GM23338 (cell line): ENCODE data around the gene B4GALT5. TPM values are rescaled to one million over a fixed set of nuclear protein-coding genes. Genes with fewer than 3 reads are reported as not detected.

Experiments
- ATAC-seq: fragments of 200-7000 bp; cut with Tn5 transposase; 3 replicates; pipeline ENCODE4 v1.9.1; 2020
- DNase-seq: peaks from one replicate; pipeline ENCODE4 v3.0.0-alpha.2; 2015; ENCODE audit warnings: low spot score
- H2AFZ ChIP-seq: fragments of 200-600 bp; sonication (generic); 2 replicates; pipeline ENCODE4 v1.8.0; 2016; ENCODE audit warnings: antibody characterized with exemption, mild to moderate bottlenecking, moderate library complexity
- H3F3A ChIP-seq: fragments of 200-600 bp; sonication (generic); replicated peaks from 2 replicates; pipeline ENCODE4 v1.8.0; 2017; ENCODE audit warnings: antibody characterized with exemption, mixed run types, low read depth
- H3K27ac ChIP-seq: fragments of 200-600 bp; sonication (generic); 2 replicates; pipeline ENCODE4 v1.6.1; 2016; ENCODE audit warnings: low read depth
- H3K27me3 ChIP-seq: fragments of 200-600 bp; sonication (generic); 2 replicates; pipeline ENCODE4 v1.8.0; 2016; ENCODE audit warnings: mild to moderate bottlenecking, mixed run types, moderate library complexity; ENCODE audit not compliant: insufficient read depth
- H3K36me3 ChIP-seq: fragments of 200-600 bp; sonication (generic); 2 replicates; pipeline ENCODE4 v1.8.0; 2016; ENCODE audit warnings: mild to moderate bottlenecking; ENCODE audit not compliant: insufficient read depth
- H3K4me1 ChIP-seq: fragments of 200-600 bp; sonication (generic); 2 replicates; pipeline ENCODE4 v1.8.0; 2016; ENCODE audit warnings: mild to moderate bottlenecking, moderate library complexity; ENCODE audit not compliant: insufficient read depth
- H3K4me2 ChIP-seq: fragments of 200-600 bp; sonication (generic); 2 replicates; pipeline ENCODE4 v1.7.1; 2017; ENCODE audit warnings: mixed run types
- H3K4me3 ChIP-seq: fragments of 200-600 bp; sonication (generic); 2 replicates; pipeline ENCODE4 v1.6.1; 2016; ENCODE audit warnings: mixed run types
- H3K79me2 ChIP-seq: fragments of 200-600 bp; sonication (generic); replicated peaks from 2 replicates; pipeline ENCODE4 v1.8.0; 2017; ENCODE audit warnings: mild to moderate bottlenecking; ENCODE audit not compliant: insufficient read depth
- H3K9me2 ChIP-seq: fragments of 200-600 bp; sonication (generic); 2 replicates; pipeline ENCODE4 v1.8.0; 2017; ENCODE audit not compliant: insufficient read depth
- H4K20me1 ChIP-seq: fragments of 200-600 bp; sonication (generic); replicated peaks from 2 replicates; pipeline ENCODE4 v1.8.0; 2017; ENCODE audit warnings: mild to moderate bottlenecking; ENCODE audit not compliant: insufficient read depth
- H3K27ac Mint-ChIP-seq: 2 replicates; pipeline ENCODE4 v1.8.0; 2020; ENCODE audit warnings: inconsistent platforms, mild to moderate bottlenecking, moderate library complexity, mixed read lengths
- H3K27me3 Mint-ChIP-seq: 3 replicates; pipeline ENCODE4 v1.8.0; 2022; ENCODE audit warnings: low read depth, mild to moderate bottlenecking, moderate library complexity, mixed read lengths, inconsistent platforms; ENCODE audit not compliant: insufficient read depth, poor library complexity
- H3K36me3 Mint-ChIP-seq: 3 replicates; pipeline ENCODE4 v1.8.0; 2021; ENCODE audit warnings: low read depth, mild to moderate bottlenecking, inconsistent platforms, moderate library complexity, mixed read lengths
- H3K4me1 Mint-ChIP-seq: 3 replicates; pipeline ENCODE4 v1.8.0; 2020; ENCODE audit warnings: mild to moderate bottlenecking, inconsistent platforms, mixed read lengths
- H3K4me3 Mint-ChIP-seq: 3 replicates; pipeline ENCODE4 v1.8.0; 2021; ENCODE audit warnings: moderate library complexity, mild to moderate bottlenecking, inconsistent platforms, mixed read lengths
- H3K9me3 Mint-ChIP-seq: 3 replicates; pipeline ENCODE4 v1.8.0; 2020; ENCODE audit warnings: moderate library complexity, mild to moderate bottlenecking, inconsistent platforms, mixed read lengths
- CREB1 ChIP-seq: fragments of 250-450 bp; sonication (Bioruptor Pico); IDR thresholded peaks from 2 replicates; pipeline ENCODE4 v1.5.0; 2020; ENCODE audit warnings: low read depth, mild to moderate bottlenecking, moderate library complexity
- EZH2 ChIP-seq: fragments of 200-600 bp; sonication (generic); IDR thresholded peaks from one replicate; pipeline ENCODE4 v1.8.0; 2017; ENCODE audit warnings: antibody characterized with exemption, mild to moderate bottlenecking, low read depth; ENCODE audit not compliant: unreplicated experiment
- EZH2phosphoT487 ChIP-seq: fragments of 200-600 bp; sonication (generic); IDR thresholded peaks from one replicate; pipeline ENCODE4 v1.8.1; 2018; ENCODE audit warnings: antibody characterized with exemption; ENCODE audit not compliant: unreplicated experiment
- JUNB ChIP-seq: IDR thresholded peaks from one replicate; pipeline ENCODE4 v1.6.1; 2016; ENCODE audit warnings: antibody characterized with exemption; ENCODE audit not compliant: unreplicated experiment
- NANOG ChIP-seq: IDR thresholded peaks from 2 replicates; pipeline ENCODE4 v1.6.1; 2016; ENCODE audit warnings: antibody characterized with exemption, borderline replicate concordance
- POLR2AphosphoS5 ChIP-seq: IDR thresholded peaks from 2 replicates; pipeline ENCODE4 v1.6.1; 2016; ENCODE audit warnings: antibody characterized with exemption, low read depth
- STAT1 ChIP-seq: IDR thresholded peaks from one replicate; pipeline ENCODE4 v1.6.1; 2016; ENCODE audit warnings: antibody characterized with exemption; ENCODE audit not compliant: unreplicated experiment
- ZNF114 ChIP-seq: fragments of 250-450 bp; sonication (Bioruptor Pico); IDR thresholded peaks from 2 replicates; pipeline ENCODE4 v1.5.0; 2020; ENCODE audit warnings: mild to moderate bottlenecking, moderate library complexity
- ZNF331 ChIP-seq: fragments of 250-450 bp; sonication (Bioruptor Pico); IDR thresholded peaks from 2 replicates; pipeline ENCODE4 v1.5.0; 2020; ENCODE audit warnings: low read depth, mild to moderate bottlenecking, moderate library complexity
- polyA plus RNA-seq: library from polyadenylated mRNA; unstranded; fragments of >200 nt; fragmentation: Nextera tagmentation; extraction: Ambion mirVana; gene quantifications from 2 replicates; pipeline ENCODE4 v1.2.1, GENCODE V29; 2016
- total RNA-seq: library from RNA; depleted of rRNA; stranded (reverse); fragments of >200 nt; shearing (Covaris generic); gene quantifications from 2 replicates; pipeline ENCODE4 v1.2.3, GENCODE V29; 2014
- TF ChIP-seq, protein P1 (sequence below): IDR thresholded peaks from one replicate; pipeline ENCODE4 v1.6.1; 2018; ENCODE audit warnings: antibody characterized with exemption; ENCODE audit not compliant: unreplicated experiment
- TF ChIP-seq, protein P2 (sequence below): fragments of 250-450 bp; sonication (Bioruptor Pico); IDR thresholded peaks from 2 replicates; pipeline ENCODE4 v1.5.0; 2020; ENCODE audit warnings: mild to moderate bottlenecking, moderate library complexity
- TF ChIP-seq, protein P3 (sequence below): IDR thresholded peaks from 2 replicates; pipeline ENCODE4 v1.6.1; 2016; ENCODE audit warnings: antibody characterized with exemption
- TF ChIP-seq, protein P4 (sequence below), 2 experiments: fragments of 200-600 bp in 1 of 2; sonication (generic) in 1 of 2; conservative IDR thresholded peaks; 2 replicates each; pipeline versions ENCODE4 v1.5.1 to v1.6.1; 2016 to 2017; ENCODE audit warnings: antibody characterized with exemption in 2 of 2, low read depth in 2 of 2, mild to moderate bottlenecking in 2 of 2, moderate library complexity in 1 of 2

Gene B4GALT5
- total and polyA plus RNA-seq, 2 experiments from 2014 or later = 19.1 to 50.3 TPM

DNA sequence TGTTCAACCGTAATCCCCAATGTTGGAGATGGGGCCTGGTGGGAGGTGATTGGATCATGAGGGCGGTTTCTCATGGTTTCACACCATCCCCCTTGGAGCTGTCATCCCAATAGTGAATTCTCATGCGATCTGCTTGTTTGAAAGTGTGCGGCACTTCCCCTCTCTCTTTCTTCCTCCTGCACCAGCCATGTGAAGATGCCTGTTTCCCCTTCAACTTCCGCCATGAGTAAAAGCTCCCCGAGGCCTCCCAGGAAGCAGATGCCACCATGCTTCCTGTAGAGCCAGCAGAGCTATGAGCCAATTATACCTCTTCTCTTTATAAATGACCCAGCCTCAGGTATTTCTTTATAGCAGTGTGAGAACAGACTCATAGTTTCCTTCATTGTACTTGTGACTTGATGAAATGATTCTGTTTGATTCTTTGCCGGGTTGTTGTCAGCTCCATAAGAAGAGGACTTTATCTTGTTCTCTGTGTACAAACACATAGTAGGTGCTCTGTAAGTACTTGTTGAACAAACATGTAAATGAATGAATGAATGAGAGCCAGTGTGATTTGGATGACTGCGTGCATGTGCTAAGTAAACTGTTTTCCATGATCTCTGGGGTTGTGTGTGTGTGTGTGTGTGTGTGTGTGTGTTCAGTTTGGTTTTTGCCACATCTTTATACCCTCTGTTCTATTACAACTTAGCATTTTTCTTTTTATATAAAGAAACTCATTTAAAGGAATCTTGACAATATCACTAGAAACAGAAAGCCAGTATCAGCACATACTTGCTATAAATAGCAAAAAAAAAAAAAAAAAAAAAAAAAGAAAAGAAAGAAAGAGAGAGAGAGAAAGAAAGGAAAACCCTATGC is 123.3 kb downstream of the B4GALT5 start:
- no peaks in the 10 kb centered on the region for H3K36me3 Mint-ChIP-seq
- peaks cover 5% of the 10 kb centered on the region for H3K4me1 Mint-ChIP-seq
- Histone ChIP-seq H3K79me2 (no peaks in the 10 kb centered on the region), H3K9me2 (no peaks in the 10 kb centered on the region), H3K4me1 (no peaks in the 10 kb centered on the region), H3F3A (no peaks in the 10 kb centered on the region), H3K4me3 (no peak overlapping the region), H3K36me3 (no peaks in the 10 kb centered on the region), H3K27me3 (no peaks in the 10 kb centered on the region), H3K27ac (no peak overlapping the region), H3K4me2 (no peak overlapping the region), H2AFZ (peak overlapping the region; percentile 14; the same call in 1 of the 2 replicates), H4K20me1 (no peaks in the 10 kb centered on the region)
- no peak for DNase-seq
- peaks cover 2% of the 10 kb centered on the region for H3K27me3 Mint-ChIP-seq
- H3K27ac Mint-ChIP-seq = no peak overlapping the region
- H3K4me3 Mint-ChIP-seq = no peak overlapping the region
- H3K9me3 Mint-ChIP-seq = no peaks in the 10 kb centered on the region
- TF ChIP-seq ZNF114 (CRISPR knock-in tag) = no peak
- TF ChIP-seq, protein P1, sequence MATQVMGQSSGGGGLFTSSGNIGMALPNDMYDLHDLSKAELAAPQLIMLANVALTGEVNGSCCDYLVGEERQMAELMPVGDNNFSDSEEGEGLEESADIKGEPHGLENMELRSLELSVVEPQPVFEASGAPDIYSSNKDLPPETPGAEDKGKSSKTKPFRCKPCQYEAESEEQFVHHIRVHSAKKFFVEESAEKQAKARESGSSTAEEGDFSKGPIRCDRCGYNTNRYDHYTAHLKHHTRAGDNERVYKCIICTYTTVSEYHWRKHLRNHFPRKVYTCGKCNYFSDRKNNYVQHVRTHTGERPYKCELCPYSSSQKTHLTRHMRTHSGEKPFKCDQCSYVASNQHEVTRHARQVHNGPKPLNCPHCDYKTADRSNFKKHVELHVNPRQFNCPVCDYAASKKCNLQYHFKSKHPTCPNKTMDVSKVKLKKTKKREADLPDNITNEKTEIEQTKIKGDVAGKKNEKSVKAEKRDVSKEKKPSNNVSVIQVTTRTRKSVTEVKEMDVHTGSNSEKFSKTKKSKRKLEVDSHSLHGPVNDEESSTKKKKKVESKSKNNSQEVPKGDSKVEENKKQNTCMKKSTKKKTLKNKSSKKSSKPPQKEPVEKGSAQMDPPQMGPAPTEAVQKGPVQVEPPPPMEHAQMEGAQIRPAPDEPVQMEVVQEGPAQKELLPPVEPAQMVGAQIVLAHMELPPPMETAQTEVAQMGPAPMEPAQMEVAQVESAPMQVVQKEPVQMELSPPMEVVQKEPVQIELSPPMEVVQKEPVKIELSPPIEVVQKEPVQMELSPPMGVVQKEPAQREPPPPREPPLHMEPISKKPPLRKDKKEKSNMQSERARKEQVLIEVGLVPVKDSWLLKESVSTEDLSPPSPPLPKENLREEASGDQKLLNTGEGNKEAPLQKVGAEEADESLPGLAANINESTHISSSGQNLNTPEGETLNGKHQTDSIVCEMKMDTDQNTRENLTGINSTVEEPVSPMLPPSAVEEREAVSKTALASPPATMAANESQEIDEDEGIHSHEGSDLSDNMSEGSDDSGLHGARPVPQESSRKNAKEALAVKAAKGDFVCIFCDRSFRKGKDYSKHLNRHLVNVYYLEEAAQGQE = no peak
- TF ChIP-seq ZNF331 (CRISPR knock-in tag) = no peak
- no peak for TF ChIP-seq CREB1 (CRISPR knock-in tag)
- no peak for TF ChIP-seq JUNB
- TF ChIP-seq, protein P2, sequence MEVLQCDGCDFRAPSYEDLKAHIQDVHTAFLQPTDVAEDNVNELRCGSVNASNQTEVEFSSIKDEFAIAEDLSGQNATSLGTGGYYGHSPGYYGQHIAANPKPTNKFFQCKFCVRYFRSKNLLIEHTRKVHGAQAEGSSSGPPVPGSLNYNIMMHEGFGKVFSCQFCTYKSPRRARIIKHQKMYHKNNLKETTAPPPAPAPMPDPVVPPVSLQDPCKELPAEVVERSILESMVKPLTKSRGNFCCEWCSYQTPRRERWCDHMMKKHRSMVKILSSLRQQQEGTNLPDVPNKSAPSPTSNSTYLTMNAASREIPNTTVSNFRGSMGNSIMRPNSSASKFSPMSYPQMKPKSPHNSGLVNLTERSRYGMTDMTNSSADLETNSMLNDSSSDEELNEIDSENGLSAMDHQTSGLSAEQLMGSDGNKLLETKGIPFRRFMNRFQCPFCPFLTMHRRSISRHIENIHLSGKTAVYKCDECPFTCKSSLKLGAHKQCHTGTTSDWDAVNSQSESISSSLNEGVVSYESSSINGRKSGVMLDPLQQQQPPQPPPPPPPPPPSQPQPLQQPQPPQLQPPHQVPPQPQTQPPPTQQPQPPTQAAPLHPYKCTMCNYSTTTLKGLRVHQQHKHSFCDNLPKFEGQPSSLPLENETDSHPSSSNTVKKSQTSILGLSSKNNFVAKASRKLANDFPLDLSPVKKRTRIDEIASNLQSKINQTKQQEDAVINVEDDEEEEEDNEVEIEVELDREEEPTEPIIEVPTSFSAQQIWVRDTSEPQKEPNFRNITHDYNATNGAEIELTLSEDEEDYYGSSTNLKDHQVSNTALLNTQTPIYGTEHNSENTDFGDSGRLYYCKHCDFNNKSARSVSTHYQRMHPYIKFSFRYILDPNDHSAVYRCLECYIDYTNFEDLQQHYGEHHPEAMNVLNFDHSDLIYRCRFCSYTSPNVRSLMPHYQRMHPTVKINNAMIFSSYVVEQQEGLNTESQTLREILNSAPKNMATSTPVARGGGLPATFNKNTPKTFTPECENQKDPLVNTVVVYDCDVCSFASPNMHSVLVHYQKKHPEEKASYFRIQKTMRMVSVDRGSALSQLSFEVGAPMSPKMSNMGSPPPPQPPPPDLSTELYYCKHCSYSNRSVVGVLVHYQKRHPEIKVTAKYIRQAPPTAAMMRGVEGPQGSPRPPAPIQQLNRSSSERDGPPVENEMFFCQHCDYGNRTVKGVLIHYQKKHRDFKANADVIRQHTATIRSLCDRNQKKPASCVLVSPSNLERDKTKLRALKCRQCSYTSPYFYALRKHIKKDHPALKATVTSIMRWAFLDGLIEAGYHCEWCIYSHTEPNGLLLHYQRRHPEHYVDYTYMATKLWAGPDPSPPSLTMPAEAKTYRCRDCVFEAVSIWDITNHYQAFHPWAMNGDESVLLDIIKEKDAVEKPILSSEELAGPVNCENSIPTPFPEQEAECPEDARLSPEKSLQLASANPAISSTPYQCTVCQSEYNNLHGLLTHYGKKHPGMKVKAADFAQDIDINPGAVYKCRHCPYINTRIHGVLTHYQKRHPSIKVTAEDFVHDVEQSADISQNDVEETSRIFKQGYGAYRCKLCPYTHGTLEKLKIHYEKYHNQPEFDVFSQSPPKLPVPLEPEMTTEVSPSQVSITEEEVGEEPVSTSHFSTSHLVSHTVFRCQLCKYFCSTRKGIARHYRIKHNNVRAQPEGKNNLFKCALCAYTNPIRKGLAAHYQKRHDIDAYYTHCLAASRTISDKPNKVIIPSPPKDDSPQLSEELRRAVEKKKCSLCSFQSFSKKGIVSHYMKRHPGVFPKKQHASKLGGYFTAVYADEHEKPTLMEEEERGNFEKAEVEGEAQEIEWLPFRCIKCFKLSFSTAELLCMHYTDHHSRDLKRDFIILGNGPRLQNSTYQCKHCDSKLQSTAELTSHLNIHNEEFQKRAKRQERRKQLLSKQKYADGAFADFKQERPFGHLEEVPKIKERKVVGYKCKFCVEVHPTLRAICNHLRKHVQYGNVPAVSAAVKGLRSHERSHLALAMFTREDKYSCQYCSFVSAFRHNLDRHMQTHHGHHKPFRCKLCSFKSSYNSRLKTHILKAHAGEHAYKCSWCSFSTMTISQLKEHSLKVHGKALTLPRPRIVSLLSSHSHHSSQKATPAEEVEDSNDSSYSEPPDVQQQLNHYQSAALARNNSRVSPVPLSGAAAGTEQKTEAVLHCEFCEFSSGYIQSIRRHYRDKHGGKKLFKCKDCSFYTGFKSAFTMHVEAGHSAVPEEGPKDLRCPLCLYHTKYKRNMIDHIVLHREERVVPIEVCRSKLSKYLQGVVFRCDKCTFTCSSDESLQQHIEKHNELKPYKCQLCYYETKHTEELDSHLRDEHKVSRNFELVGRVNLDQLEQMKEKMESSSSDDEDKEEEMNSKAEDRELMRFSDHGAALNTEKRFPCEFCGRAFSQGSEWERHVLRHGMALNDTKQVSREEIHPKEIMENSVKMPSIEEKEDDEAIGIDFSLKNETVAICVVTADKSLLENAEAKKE (CRISPR knock-in tag) = no peak
- TF ChIP-seq, protein P3, sequence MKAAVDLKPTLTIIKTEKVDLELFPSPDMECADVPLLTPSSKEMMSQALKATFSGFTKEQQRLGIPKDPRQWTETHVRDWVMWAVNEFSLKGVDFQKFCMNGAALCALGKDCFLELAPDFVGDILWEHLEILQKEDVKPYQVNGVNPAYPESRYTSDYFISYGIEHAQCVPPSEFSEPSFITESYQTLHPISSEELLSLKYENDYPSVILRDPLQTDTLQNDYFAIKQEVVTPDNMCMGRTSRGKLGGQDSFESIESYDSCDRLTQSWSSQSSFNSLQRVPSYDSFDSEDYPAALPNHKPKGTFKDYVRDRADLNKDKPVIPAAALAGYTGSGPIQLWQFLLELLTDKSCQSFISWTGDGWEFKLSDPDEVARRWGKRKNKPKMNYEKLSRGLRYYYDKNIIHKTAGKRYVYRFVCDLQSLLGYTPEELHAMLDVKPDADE = no peak
- TF ChIP-seq, protein P4, sequence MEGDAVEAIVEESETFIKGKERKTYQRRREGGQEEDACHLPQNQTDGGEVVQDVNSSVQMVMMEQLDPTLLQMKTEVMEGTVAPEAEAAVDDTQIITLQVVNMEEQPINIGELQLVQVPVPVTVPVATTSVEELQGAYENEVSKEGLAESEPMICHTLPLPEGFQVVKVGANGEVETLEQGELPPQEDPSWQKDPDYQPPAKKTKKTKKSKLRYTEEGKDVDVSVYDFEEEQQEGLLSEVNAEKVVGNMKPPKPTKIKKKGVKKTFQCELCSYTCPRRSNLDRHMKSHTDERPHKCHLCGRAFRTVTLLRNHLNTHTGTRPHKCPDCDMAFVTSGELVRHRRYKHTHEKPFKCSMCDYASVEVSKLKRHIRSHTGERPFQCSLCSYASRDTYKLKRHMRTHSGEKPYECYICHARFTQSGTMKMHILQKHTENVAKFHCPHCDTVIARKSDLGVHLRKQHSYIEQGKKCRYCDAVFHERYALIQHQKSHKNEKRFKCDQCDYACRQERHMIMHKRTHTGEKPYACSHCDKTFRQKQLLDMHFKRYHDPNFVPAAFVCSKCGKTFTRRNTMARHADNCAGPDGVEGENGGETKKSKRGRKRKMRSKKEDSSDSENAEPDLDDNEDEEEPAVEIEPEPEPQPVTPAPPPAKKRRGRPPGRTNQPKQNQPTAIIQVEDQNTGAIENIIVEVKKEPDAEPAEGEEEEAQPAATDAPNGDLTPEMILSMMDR (conservative IDR thresholded peaks at IDR 0.05; ENCODE audit: low read depth in 2 of 2) = no peak
- no peak for TF ChIP-seq EZH2phosphoT487
- no peak for TF ChIP-seq NANOG
- TF ChIP-seq POLR2AphosphoS5 = no peak
- TF ChIP-seq EZH2 = no peak
- TF ChIP-seq STAT1 = no peak
- no peak for ATAC-seq
